ENCODE measurements around the gene KIF2A. TPM values are rescaled to one million over a fixed set of nuclear protein-coding genes. Genes with fewer than 3 reads are reported as not detected.
"Not testable (repeated sequence)": the region's sequence is repeated elsewhere in the genome, so short reads cannot be mapped to it uniquely, and the experiment has no call there.

The KIF2A gene
- total RNA-seq, 1 donor from 2014 or later: 50.6 TPM

DNA sequence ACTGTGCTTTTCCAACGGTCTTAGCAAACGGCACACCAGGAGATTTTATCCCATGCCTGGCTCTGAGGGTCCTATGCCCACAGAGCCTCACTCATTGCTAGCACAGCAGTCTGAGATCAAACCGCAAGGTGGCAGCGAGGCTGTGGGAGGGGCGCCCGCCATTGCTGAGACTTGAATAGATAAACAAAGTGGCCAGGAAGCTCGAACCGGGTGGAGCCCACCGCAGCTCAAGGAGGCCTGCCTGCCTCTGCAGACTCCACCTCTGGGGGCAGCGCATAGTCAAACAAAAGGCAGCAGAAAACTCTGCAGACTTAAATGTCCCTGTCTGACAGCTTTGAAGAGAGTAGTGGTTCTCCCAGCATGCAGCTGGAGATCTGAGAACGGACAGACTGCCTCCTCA lies 14.2 kb upstream of the KIF2A start:
- not testable (repeated sequence) for DNase-seq (ENCODE audit: low spot score)

DNA sequence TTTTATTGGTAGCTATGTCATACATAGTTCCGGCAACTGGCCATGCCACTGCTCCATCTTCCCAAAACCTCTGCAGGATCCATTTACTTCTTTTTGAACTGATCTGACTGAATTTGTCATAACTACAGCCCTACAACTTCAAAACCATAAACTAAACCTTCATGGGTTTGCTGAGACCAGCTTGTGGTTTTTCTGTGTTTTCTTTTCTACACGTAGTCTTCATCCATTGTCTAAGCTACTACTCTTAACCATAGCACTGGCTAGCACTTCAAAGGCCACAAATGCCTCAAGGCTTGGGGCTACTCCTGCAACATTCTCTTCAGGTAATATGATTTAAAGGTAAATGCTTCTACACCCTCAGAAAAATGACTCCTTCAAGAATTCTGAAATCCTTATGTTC lies 9.0 kb upstream of the KIF2A start:
- no peak for DNase-seq (ENCODE audit: low spot score)

DNA sequence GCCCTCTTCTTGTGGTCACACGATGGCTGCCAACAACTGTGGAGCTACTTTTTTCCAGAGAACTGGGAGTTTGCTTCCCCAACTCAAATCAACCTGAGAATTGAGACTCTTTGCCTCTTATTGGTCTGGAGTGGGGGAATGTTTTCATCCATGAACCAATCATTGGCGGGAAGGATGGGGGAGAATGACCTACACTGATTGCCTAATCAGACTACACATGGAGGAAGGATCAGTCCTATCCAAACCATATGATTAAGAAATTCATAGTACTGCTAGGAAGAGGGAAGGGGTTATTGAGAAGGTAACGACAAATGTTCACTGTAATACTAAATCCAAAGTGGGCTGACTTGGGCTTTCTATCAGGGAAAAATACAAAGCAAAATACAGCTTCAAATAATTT lies 7.9 kb upstream of the KIF2A start:
- DNase-seq (ENCODE audit: low spot score): no peak

DNA sequence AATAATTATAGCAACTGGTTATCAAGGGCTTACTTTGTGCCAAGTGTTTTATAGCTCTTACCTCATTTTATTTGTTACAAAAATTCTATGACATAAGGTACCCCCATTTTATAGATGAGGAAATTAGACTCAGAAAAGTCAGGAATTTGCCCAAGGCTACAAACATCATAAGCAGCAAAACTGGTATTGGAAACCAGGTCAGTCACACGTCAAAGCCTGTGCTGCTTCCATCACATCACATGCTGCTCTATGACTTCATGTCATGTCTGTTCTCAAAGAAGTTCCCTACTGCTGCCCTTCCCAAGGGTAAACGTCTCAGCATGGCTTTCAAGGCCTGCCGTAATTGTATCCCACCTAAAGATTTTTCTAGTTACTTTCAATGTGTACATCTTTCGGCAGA lies 6.9 kb upstream of the KIF2A start:
- DNase-seq (ENCODE audit: low spot score): no peak

DNA sequence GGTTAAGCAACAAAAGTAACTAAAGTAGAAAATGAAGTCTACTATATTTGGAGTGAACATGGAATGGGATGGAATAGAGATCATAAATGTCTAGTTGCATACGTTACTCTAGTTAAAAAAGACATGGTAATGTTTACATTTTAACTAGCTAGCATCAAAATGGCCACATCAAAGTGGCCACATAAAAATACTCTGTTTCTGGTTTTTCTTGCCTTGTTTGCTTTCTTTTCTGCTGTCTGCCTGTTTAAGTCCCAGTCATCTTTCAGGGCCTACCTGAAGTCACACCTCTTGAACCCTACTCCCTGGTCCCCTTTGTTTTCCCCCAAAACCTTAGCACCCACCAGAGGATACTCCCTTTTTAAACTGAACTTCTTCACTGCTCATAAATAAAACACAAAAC lies 6.4 kb upstream of the KIF2A start:
- DNase-seq (ENCODE audit: low spot score): no peak

DNA sequence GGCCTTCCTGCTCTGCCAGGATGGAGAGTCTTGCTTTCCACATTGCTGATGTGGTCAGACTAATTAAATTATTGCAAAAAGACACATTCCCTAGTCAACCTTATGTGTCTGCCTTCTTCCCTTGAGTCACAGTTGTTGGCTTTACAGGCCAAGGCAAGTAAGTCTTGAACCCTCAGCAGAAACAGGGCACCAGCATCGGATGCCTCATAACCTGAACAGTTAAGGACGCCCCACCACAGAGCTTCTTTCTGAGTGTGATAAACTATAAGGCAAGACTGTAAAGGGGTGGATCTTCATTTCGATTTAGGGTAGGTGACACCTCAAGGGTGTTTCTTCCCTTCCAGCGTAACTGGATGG lies 670 bp upstream of the KIF2A start:
- DNase-seq (ENCODE audit: low spot score): no peak

DNA sequence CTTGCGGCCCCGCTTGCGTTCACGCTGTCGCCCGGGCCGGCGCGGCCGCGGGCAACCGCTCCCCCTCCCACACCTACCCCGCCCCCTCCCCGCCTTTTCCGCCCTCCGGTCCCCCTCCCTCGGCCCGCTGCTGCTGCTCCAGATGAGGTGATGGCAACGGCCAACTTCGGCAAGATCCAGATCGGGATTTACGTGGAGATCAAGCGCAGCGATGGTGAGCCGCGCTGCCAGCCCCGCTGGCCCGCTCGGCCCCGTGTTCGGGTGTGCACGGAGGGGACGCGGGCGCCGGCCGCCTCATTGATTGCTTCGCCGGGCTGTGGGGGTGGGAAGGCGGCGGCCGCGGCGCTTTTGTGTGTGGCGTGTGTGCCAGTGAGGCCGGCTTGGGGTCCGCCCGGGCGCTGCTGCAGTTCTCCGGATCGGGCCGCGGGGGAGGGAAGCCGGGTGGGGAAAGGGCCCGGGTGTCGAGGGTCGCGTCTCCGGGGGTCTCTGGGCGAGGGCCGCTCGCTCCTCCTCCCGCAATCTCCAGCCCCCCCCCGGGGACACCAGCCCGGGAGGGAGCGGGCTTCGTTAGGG lies 403 bp downstream of the KIF2A start:
- no peak for DNase-seq (ENCODE audit: low spot score)

DNA sequence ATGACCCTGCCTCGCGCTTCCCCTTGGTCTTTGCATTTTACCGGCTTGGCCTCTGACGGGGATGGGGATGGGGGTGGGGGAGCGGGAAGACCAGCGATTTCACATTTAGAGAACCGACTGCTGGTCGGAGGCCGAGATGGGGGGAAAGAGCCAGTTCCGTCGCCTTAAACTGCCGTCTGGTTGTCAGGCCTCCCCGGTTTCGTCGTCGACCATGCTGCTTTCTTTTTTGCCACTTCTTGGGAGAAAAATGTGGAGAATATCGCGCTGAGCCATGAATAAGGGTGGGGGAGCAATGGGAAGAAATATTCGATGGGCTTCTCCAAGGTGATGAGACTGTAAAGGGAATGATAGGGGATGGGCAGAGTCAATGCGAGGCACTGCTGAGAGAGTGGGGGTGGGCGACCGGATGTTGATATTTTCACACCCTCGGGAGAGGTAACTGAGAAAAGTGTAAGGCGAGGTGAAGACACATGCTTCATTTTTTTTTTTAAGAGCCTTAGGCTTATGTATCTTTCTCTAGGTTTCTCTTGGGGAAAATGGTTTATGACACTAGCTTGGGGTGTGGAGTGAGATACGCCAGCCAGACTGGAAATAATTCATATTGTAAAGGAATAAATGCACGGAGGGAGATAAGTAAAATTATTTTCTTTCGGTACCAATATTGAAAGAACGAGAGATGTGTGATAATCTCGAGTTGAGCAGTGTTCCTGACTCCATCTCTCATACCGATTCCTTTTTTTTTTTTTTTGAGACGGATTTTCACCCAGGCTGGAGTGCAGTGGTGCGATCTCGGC lies 1.1 kb downstream of the KIF2A start:
- peak; percentile 51 for DNase-seq (ENCODE audit: low spot score)

DNA sequence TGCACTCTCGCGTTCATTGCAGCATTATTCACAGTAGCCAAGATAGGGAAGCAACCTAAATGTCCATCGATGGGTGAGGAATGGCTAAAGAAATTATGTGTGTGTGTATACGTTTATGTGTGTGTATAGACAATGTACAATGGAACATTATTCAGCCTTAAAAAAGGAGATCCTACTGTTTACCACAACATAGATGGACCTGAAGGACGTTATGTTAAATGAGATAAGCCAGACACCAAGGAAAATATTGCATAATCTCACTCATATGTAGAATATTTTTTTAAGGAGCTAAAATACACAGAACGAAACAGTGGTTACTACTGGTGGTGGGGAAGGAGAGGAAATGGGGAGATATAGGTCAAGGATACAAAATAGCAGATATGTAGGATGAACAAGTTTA lies 2.4 kb downstream of the KIF2A start:
- no peak for DNase-seq (ENCODE audit: low spot score)

DNA sequence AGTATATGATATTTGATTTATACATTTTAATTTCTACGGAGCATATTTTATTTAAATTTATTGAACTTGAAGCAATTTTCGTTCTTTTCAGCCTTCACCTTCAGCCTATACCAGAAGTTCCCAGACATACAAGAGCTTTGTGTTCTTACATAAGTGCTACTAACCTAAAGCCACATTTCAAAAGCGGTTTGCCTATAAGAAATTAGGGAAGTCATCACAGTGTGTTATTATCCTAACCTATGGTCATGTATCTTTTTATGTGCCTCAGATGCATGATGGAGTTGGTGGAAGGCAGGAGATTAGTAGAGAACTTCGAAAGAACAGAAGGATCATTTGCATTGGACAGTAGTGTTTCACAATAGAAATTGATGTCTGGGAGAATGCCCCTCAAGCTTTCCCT lies 3.1 kb downstream of the KIF2A start:
- no peak for DNase-seq (ENCODE audit: low spot score)

DNA sequence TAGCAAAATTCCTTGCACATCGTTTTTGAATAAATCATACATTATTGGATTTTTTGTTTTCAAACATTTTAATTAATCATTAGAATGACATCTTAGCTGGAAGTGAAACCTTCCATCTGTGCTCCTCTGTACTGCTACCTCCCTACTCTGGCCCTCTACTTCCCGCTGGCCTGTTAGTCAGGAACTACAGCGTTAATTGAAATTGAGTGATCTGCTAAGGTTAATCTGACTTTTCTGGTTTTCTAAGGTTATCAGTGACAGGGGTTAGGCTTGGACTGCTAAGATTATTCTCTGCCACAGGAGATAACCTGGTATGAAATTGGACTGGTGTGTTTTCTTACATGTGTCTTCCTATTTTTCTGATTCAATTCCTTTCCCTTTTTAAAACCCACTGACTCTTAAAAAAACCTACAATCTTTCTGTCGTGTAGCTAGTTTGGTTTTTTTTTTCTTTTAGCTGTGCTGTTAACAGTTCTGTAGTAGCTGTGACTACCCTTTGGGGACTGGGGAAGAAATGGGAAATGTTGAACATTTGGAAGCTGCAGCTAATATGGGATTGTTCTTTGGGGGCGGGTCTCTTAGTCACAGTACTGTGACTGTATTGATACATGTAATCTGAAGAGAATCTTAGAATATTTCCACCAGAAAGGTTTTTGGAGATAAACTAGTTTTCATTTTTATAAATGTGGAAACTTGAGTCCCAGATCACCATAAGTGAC lies 4.6 kb downstream of the KIF2A start:
- no peak for DNase-seq (ENCODE audit: low spot score)

DNA sequence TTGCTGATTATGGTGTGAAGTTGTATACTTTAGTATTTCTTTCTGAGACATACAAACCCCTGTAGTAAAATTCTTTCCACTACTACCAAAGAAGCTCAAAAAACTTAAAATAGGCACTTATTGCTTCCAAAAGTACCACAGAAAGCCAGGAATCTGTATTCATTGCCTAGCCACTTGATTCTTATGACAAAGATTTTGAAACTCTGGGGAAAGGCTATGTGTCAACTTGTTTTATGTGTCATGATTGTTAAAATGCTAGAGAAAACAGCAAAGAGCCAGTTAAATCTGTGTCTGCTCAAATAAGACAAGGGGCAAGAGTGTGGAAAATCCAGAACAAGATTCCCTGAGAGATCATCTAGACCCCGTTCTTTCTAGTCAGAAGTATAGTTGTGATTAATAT lies 6.0 kb downstream of the KIF2A start:
- DNase-seq (ENCODE audit: low spot score): no peak

DNA sequence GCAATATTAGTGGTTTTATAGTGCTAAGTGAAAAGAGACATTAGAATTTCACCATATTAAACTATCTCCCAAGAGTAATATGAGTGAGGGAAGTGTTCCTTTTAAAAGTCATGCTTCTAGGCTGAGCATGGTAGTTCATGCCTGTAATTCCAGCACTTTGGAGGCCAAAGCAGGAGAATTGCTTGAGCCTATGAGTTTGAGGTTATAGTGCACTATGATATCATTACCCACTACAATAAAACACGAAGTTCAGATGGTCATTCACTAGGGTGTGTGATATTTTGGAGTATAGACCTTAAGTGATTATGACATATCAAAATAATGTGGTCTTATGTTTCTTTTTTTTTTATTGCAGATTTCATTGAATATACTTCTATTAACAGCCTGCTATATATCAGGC lies 6.7 kb downstream of the KIF2A start:
- no peak for DNase-seq (ENCODE audit: low spot score)

DNA sequence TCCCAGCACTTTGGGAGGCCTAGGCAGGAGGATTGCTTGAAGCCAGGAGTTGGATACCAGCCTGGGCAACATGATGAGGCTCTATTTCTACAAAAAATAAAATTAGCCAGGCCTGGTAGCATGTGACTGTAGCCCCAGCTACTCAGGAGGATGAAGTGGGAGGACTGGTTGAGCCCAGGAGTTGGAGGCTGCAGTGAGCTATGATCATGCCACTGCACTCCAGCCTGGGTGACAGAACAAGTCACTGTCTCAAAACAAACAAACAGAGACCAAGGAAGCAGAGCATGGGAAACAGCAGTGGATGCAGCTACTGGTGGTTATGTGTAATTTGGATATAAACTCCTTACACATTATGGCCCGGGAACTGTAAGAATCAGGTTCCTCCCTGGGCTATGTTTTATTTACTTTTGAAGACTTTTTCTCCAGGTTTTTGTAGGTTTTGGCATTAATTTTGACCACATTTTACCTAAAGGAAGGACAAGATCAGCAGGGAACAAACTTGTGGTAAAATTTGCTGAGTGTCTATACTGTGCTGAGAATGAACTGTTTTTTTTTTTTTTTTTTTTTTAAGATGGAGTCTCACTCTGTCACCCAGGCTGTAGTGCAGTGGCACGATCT lies 8.3 kb downstream of the KIF2A start:
- no peak for DNase-seq (ENCODE audit: low spot score)

DNA sequence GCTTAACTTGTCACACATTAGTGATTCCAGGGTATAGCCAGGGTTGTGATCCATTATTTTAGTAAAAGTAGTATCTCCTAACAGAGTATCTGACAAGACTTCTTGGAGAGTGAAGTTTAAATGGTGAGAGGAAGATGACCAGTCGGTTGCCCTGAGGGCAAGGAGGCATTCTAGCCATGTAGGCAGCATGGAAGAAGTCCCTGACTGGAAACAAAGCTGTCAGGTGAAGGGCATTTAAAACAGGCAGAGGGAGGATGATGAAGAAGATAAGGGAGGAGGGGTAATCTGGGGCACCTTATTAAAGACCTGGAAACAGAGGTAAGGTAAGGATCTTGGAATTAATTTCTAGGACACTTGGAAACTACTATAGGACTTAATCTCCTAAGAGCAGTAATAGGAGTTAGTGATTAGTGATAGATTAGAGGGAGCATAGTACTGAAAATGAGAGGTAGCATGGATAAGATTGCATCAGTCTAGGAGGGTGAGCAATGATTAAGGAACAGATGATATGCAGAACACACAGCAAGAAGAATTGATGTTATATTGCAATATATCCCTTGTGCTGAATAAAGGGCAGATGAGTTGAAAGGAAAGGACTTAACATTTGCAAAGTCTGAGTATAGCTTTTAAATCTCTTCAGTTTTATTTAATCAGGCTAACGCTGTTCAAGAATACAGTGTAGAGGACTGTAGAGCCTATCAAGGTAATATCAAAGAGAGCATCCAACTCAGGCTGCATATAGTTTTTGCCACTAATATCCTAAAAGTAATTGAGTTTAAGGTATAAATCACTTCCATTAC lies 9.6 kb downstream of the KIF2A start:
- no peak for DNase-seq (ENCODE audit: low spot score)

DNA sequence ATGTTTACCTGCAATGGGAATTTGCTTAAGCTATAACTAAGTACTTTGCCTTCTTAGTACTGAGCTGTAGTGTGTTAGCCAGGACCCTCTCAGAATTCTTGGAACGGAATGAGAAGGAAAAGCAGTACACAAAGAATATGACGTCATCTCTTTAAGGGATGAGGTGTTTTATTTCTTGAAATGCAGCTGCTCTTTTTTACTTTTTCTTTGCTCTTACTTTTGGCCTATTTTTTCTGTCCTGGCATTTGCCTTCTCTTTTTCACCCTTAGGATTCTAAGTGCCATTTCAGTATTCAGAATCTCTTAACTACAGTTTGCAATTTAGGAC lies 10.1 kb downstream of the KIF2A start:
- no peak for DNase-seq (ENCODE audit: low spot score)

DNA sequence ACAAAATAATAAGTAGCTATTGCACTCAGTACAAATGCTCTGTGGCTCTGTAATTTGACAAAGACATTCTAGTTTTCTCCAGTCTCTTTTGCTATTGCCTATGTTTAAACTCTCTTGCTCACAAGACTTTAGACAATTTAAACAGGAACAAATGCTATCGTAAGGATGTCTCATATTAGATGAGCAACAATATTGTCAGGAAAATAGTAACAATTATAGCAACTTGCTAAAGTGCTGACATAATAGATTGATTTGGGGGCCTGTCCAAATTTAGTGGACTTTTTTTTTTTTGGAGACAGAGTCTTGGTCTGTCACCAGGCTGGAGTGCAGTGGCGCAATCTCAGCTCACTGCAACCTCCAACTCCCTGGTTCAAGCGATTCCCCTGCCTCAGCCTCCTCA lies 11.8 kb downstream of the KIF2A start:
- DNase-seq (ENCODE audit: low spot score): no peak

DNA sequence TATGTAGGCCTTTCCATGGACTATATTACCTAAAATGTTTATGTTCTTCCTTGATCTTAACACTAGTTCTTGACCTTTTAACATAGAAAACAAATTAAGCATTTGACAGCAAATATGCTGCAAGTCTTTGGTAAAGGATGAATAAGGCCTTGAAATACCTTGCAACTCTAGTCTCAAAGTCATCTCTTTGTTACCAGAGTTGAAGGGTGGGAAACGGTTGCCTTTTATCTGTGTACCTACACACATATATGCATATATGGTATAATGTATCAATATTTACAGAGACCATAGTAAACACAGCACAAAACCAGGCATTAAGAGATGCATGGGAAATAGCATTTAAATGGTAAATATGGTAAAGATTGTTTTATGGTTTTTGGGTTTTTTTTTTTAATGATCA lies 16.5 kb downstream of the KIF2A start:
- no peak for DNase-seq (ENCODE audit: low spot score)

DNA sequence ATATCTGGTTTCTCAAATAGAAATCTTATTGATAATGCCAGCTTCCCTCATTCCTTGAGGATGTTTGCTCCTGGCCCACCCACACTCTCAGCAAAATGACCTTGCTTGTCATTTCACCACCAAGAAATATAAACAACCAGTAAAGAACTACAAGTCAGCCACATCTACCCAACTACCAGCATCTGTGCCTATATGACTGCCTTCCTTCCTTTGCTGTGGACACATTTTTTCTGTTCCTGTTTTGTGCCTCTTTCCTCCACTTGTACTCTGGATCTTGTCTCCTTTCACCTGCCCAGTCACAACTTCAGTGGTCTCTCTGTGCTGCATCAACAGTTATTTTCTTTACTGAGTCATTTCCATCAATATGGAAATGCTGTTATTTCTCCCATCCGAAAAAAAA lies 20.3 kb downstream of the KIF2A start:
- no peak for DNase-seq (ENCODE audit: low spot score)

DNA sequence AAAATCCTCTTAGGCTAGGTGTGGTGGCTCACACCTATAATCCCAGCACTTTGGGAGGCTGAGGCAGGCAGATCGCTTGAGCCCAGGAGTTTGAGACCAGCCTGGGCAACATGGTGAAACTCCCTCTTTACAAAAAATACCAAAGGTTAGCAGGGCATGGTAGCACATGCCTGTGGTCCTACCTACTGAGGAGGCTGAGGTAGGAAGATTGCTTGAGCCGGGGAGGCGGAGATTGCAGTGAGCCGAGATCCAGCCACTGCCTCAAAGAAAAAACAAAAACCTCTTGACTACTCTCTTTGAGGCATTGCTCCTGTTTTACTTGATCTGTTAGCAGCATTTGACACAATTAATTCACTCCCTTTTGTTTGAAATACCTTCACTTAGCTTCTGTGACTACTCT lies 20.7 kb downstream of the KIF2A start:
- DNase-seq (ENCODE audit: low spot score): no peak

DNA sequence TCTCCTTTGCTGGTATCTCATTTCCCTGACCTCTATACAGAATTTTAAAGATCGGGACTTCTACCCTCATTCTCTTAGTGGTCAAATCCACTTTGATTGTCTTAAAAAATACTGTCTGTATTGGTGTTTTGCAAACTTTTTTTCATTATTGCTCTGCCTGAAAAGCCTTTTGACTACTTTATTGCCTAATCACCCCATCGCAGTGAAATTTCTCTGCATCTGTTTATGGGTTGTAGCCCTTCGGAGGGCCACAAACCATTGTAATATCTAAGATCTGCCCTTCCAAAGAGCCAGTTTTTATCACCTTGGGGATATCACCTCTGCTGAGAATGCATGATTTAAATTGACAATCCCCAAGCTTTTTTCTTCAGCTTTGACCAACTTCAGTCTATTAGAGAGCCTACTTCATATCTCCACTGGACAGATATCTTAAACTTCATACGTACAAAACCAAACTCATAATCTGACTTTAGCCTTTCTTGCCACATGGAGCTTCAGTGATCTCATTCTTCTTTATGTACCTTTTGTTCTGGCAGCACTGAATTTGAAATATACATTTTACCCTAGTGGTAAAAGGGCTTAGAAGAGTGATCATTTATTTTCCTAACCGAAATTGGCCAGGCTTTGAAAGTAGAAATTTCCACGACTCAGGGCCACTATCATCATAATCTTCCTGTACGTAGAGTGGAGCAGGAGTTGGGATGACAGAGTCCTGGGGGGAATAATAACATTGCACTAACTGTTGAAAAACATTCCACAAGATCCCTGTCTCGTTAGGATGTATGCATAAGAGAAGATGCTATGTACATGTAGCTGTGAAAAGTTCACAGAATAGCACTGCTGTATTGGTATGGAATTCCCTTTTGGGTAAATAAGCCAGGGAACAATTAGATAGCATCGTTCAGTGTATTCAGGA lies 21.4 kb downstream of the KIF2A start:
- no peak for DNase-seq (ENCODE audit: low spot score)
